Neural crest cell (in vitro differentiated cells): ENCODE data around the gene MYO7A. TPM values are rescaled to one million over a fixed set of nuclear protein-coding genes. Genes with fewer than 3 reads are reported as not detected.

Experiments used
- DNase-seq: peaks from one replicate; pipeline ENCODE4 v3.0.0; 2021; ENCODE audit warnings: low read depth, mixed read lengths, low spot score
- H3K27ac Mint-ChIP-seq: one replicate; pipeline ENCODE4 v1.8.0; 2021; ENCODE audit warnings: mild to moderate bottlenecking, mixed read lengths; ENCODE audit not compliant: unreplicated experiment
- H3K27me3 Mint-ChIP-seq: 2 replicates; pipeline ENCODE4 v1.8.0; 2021; ENCODE audit warnings: low read depth, mild to moderate bottlenecking, mixed read lengths
- H3K36me3 Mint-ChIP-seq: 2 replicates; pipeline ENCODE4 v1.8.0; 2021; ENCODE audit warnings: low read depth, mild to moderate bottlenecking, mixed read lengths
- H3K4me1 Mint-ChIP-seq: 2 replicates; pipeline ENCODE4 v1.8.0; 2021; ENCODE audit warnings: mixed read lengths
- H3K4me3 Mint-ChIP-seq: one replicate; pipeline ENCODE4 v1.8.0; 2021; ENCODE audit warnings: mild to moderate bottlenecking, mixed read lengths
- H3K9me3 Mint-ChIP-seq: 2 replicates; pipeline ENCODE4 v1.8.0; 2021; ENCODE audit warnings: mixed read lengths
- CTCF ChIP-seq: fragments of 200-600 bp; sonication (generic); conservative IDR thresholded peaks from 2 replicates; pipeline ENCODE4 v1.5.0; 2021; ENCODE audit warnings: antibody characterized with exemption, mild to moderate bottlenecking
- total RNA-seq: library from RNA; stranded (reverse); gene quantifications from 2 replicates; pipeline ENCODE4 v1.2.1, GENCODE V29; 2021

Gene MYO7A
- total RNA-seq, 1 donor from 2014 or later, result 2.5 TPM

- Mint-ChIP-seq H3K27me3 (no peaks in the 10 kb centered on the region), H3K9me3 (no peaks in the 10 kb centered on the region), H3K27ac (peak overlapping the region; percentile 89), H3K36me3 (no peaks in the 10 kb centered on the region), H3K4me1 (peaks cover 9% of the 10 kb centered on the region), H3K4me3 (no peak overlapping the region)
- DNase-seq, result no peak
- TF ChIP-seq CTCF, result no peak
Observed at GRCh38 chr11:77200351-77201268, 72.6 kb downstream of the MYO7A start.

- no peak for TF ChIP-seq CTCF
- no peaks in the 10 kb centered on the region for H3K9me3 Mint-ChIP-seq
- no peaks in the 10 kb centered on the region for H3K27me3 Mint-ChIP-seq
- no peak overlapping the region for H3K27ac Mint-ChIP-seq
- DNase-seq, result no peak
- no peak overlapping the region for H3K4me3 Mint-ChIP-seq
- peaks cover 9% of the 10 kb centered on the region for H3K4me1 Mint-ChIP-seq
- H3K36me3 Mint-ChIP-seq, result no peaks in the 10 kb centered on the region
Observed at GRCh38 chr11:77201370-77201769, 73.3 kb downstream of the MYO7A start.

DNA sequence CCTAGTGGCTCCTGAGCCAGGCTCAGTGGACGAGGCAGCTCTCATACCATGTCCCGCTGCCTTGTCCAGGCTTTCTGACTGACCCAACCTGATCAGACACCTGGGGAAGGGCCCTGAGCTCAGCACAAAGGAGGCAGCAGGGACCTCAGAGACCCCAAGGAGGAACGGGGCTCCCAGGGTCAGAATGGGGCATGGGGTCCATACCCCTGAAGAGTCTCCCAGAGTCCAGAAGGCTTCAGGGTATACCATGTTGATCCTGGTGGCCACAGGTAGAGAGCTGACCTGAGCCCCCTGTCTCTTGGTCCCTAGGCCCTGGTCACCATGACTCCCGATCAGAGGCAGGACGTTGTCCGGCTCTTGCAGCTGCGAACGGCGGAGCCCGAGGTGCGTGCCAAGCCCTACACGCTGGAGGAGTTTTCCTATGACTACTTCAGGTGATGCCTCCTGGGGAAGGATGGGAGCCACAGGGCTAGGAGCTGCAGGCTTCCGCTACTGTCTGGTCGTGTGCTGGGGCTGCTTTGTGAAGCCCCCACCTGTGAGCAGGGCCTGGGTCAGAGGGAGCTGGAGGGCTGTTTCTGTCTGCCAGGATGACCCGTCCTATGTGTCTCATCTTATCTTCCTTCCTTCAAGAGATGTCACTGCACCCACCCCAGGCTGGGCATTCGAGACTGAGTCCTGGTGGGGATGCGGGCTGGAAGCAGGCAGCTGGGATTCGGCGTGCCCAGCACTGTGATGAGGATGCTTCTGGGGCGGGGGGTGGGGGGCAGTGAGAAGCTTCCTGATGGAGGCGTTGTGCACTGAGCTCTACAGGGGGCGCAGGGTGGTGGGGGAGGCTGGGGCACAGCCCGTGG, 74.2 kb downstream of the MYO7A start:
- peaks cover 4% of the 10 kb centered on the region for H3K4me1 Mint-ChIP-seq
- no peak overlapping the region for H3K27ac Mint-ChIP-seq
- no peaks in the 10 kb centered on the region for H3K27me3 Mint-ChIP-seq
- no peak overlapping the region for H3K4me3 Mint-ChIP-seq
- DNase-seq, result no peak
- no peaks in the 10 kb centered on the region for H3K36me3 Mint-ChIP-seq
- H3K9me3 Mint-ChIP-seq, result no peaks in the 10 kb centered on the region
- TF ChIP-seq CTCF, result no peak

DNA sequence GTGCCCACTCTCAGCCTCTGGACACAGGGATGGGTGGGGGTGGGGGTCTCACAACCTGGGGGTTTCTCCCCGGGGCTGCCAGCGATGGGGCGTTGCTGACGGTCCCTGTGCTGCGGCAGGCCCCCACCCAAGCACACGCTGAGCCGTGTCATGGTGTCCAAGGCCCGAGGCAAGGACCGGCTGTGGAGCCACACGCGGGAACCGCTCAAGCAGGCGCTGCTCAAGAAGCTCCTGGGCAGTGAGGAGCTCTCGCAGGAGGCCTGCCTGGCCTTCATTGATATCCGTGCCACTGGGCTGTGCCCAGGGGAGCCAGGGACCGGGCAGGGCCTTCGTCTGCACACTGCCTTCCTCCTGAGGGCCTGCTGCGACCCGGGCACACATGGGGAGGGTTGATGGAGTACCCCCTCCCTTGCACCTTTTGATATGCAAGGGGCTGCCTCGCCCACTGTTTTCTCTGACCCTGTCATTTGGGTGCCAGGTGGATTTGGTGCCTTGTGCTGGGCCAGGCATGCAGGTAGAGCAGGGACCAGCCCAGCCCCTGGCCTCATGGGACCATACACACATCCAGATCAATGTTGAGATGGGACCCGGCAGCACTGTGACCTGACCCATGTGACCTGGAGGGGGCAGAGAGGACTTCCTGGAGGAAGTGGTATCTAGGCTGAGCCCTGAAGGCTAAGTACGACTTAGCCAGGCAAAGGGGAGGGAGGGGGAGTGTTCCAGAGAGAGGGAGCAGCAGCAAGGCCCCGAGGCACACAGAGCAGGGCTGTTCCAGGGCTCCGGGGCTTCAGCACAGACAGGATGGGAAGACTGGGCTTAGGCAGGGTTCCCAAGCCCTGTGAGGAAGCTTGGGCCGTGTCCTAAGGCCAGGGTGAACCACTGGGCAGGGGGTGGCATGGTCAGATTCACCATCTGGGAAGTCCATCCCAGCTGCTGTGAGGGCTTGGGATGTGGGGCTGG, 75.2 kb downstream of the MYO7A start:
- Mint-ChIP-seq H3K9me3 (no peaks in the 10 kb centered on the region), H3K27me3 (no peaks in the 10 kb centered on the region), H3K4me1 (peaks cover 4% of the 10 kb centered on the region), H3K4me3 (no peak overlapping the region), H3K27ac (peak overlapping the region; percentile 54), H3K36me3 (no peaks in the 10 kb centered on the region)
- no peak for DNase-seq
- no peak for TF ChIP-seq CTCF
